Panc1 (cell line): ENCODE results near the gene MEGF6. TPM values are rescaled to one million over a fixed set of nuclear protein-coding genes. Genes with fewer than 3 reads are reported as not detected.

ENCODE experiments used
- ATAC-seq: fragments of 200-7000 bp; cut with Tn5 transposase; 2 replicates; pipeline ENCODE4 v1.9.1; 2020; ENCODE audit warnings: mild to moderate bottlenecking, moderate library complexity
- BruUV-seq: library from RNA; stranded (reverse); fragments of 400-500 nt; replicated peaks from 2 replicates; lab custom pipeline; 2021; lab: Mats Ljungman, UMichigan
- CTCF ChIA-PET: fragments of 300-600 bp; sonication (Branson Sonifier 250); formaldehyde crosslinking; loops from one replicate; lab custom pipeline; 2022; ENCODE audit warnings: antibody characterized with exemption; lab: Charles Lee
- POLR2A ChIA-PET: fragments of 300-600 bp; sonication (Branson Sonifier 250); formaldehyde crosslinking; loops from one replicate; lab custom pipeline; 2022; ENCODE audit warnings: antibody characterized with exemption; lab: Charles Lee
- DNase-seq: peaks from one replicate; pipeline ENCODE4 v3.0.0-alpha.2; 2010; ENCODE audit warnings: low read depth, low spot score
- H3K27ac ChIP-seq: 2 replicates; pipeline ENCODE4 v1.5.1; 2011; ENCODE audit warnings: mild to moderate bottlenecking, low read length, inconsistent platforms
- H3K27me3 ChIP-seq: fragments of 200-500 bp; sonication (Bioruptor generic); 2 replicates; pipeline ENCODE4 v1.6.0; 2014; ENCODE audit warnings: low read length, inconsistent platforms; ENCODE audit not compliant: control insufficient read depth, insufficient read depth
- H3K36me3 ChIP-seq: fragments of 200-500 bp; sonication (Bioruptor generic); 2 replicates; pipeline ENCODE4 v1.5.1; 2014; ENCODE audit warnings: inconsistent platforms, mild to moderate bottlenecking, low read length, moderate library complexity; ENCODE audit not compliant: control insufficient read depth, insufficient read depth
- H3K4me1 ChIP-seq: 2 replicates; pipeline ENCODE4 v1.5.1; 2011; ENCODE audit warnings: inconsistent platforms, mild to moderate bottlenecking, low read length, moderate library complexity; ENCODE audit not compliant: control insufficient read depth, insufficient read depth
- H3K4me3 ChIP-seq, 2 experiments: 2 replicates each; pipeline ENCODE4 v1.5.1; 2011 to 2012; ENCODE audit warnings: low read depth in 2 of 2, low read length in 2 of 2, mild to moderate bottlenecking in 2 of 2, inconsistent platforms in 1 of 2, moderate library complexity in 1 of 2
- H3K9me3 ChIP-seq: fragments of 200-500 bp; sonication (Bioruptor generic); 2 replicates; pipeline ENCODE4 v1.5.1; 2014; ENCODE audit warnings: low read depth, mild to moderate bottlenecking, inconsistent platforms, low read length, moderate library complexity; ENCODE audit not compliant: control insufficient read depth, insufficient read depth
- POLR2AphosphoS5 ChIP-seq: IDR thresholded peaks from 2 replicates; pipeline ENCODE4 v1.6.1; 2012; ENCODE audit warnings: mild to moderate bottlenecking, low read depth, low read length, moderate library complexity
- REST ChIP-seq, 2 experiments: IDR thresholded peaks; 2 replicates each; pipeline ENCODE4 v1.6.1; 2011 to 2012; ENCODE audit warnings: low read depth in 2 of 2, control low read depth in 1 of 2, low read length in 1 of 2, mild to moderate bottlenecking in 1 of 2, moderate library complexity in 1 of 2; ENCODE audit not compliant: insufficient read depth in 1 of 2
- SIN3A ChIP-seq: IDR thresholded peaks from 2 replicates; pipeline ENCODE4 v1.6.1; 2012; ENCODE audit warnings: low read depth, mild to moderate bottlenecking, low read length, moderate library complexity, borderline replicate concordance; ENCODE audit not compliant: insufficient read depth
- TCF7L2 ChIP-seq: IDR thresholded peaks from 2 replicates; pipeline ENCODE4 v1.6.1; 2011; ENCODE audit warnings: mild to moderate bottlenecking, low read depth, low read length, inconsistent platforms
- in situ Hi-C: cut with HindIII; loops from 2 replicates; pipeline ENCODE4 v1.10.0; 2016; ENCODE audit warnings: low sequenced_read_pairs, low pct_unique_long_range_greater_than_20kb
- intact Hi-C: fragments of 100-400 bp; cut with micrococcal nuclease; formaldehyde crosslinking; loops from one replicate; pipeline ENCODE4 v1.10.0; 2022; ENCODE audit not compliant: unreplicated experiment
- total RNA-seq: library from RNA; stranded (reverse); gene quantifications from one replicate; pipeline ENCODE4 v1.2.1, GENCODE V29; 2021; ENCODE audit not compliant: unreplicated experiment
- TF ChIP-seq, protein P1 (sequence below): fragments of 450-650 bp; IDR thresholded peaks from 2 replicates; pipeline ENCODE4 v1.5.1; 2017; ENCODE audit warnings: mild to moderate bottlenecking

The MEGF6 gene
- total RNA-seq, 1 experiment from 2014 or later: 32.6 TPM

DNA sequence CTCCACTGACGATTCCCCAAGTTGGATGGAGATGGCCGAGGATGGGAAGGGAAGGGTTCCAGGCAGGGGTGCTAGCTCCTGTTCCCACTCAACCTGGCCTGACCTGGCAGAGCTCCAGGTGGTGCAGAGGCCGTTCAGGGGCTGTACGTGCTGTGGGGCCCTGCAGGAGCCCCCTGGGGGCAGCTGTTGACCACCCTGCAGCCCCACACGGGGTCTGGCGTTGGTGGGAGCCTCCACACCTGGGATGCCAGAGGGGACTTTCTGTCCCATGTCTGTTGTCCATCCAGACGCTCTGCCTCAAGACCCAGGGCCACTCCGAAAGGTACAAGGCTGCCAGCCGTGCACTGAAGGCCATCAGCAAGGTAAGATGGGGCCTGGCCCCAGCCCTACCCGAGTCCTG is 136.9 kb downstream of the MEGF6 start:
- Histone ChIP-seq H3K4me3 (no peak overlapping the region), H3K27me3 (no peaks in the 10 kb centered on the region), H3K9me3 (no peaks in the 10 kb centered on the region), H3K36me3 (no peaks in the 10 kb centered on the region), H3K27ac (no peak overlapping the region), H3K4me1 (peaks cover 22% of the 10 kb centered on the region)
- no TSS peak for BruUV-seq
- CTCF ChIA-PET: no interaction called here
- intact Hi-C loops (no loop called here), in situ Hi-C loops (no loop called here)
- POLR2A ChIA-PET: no interaction called here
- no peak for TF ChIP-seq REST (IDR thresholded peaks at IDR 0.05; ENCODE audit: insufficient read depth in 1 of 2, low read depth in 2 of 2, low read length in 1 of 2)
- TF ChIP-seq SIN3A: no peak
- TF ChIP-seq, protein P1, sequence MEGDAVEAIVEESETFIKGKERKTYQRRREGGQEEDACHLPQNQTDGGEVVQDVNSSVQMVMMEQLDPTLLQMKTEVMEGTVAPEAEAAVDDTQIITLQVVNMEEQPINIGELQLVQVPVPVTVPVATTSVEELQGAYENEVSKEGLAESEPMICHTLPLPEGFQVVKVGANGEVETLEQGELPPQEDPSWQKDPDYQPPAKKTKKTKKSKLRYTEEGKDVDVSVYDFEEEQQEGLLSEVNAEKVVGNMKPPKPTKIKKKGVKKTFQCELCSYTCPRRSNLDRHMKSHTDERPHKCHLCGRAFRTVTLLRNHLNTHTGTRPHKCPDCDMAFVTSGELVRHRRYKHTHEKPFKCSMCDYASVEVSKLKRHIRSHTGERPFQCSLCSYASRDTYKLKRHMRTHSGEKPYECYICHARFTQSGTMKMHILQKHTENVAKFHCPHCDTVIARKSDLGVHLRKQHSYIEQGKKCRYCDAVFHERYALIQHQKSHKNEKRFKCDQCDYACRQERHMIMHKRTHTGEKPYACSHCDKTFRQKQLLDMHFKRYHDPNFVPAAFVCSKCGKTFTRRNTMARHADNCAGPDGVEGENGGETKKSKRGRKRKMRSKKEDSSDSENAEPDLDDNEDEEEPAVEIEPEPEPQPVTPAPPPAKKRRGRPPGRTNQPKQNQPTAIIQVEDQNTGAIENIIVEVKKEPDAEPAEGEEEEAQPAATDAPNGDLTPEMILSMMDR: no peak
- TF ChIP-seq TCF7L2: no peak
- no peak for TF ChIP-seq POLR2AphosphoS5
- DNase-seq (no peak), ATAC-seq (no peak)

- TF ChIP-seq POLR2AphosphoS5 (no peak), TCF7L2 (no peak), REST (IDR thresholded peaks at IDR 0.05; ENCODE audit: insufficient read depth in 1 of 2, low read depth in 2 of 2, low read length in 1 of 2) (no peak), SIN3A (no peak)
- TF ChIP-seq, protein P1: no peak
- BruUV-seq: no TSS peak
Measured at GRCh38 chr1:3474016-3474415, 137.3 kb downstream of the MEGF6 start.

More at GRCh38 chr1:3474016-3474415, 137.3 kb downstream of the MEGF6 start:
- ATAC-seq (no peak), DNase-seq (no peak)
- Histone ChIP-seq H3K27me3 (no peaks in the 10 kb centered on the region), H3K9me3 (no peaks in the 10 kb centered on the region), H3K27ac (no peak overlapping the region), H3K36me3 (no peaks in the 10 kb centered on the region), H3K4me1 (peaks cover 22% of the 10 kb centered on the region), H3K4me3 (no peak overlapping the region)
- ChIA-PET POLR2A (no interaction called here), CTCF (no interaction called here)
- intact Hi-C loops: no loop called here
- in situ Hi-C loops: no loop called here
